Peyer's patch (tissue), 4 donors: ENCODE results near the gene TSPAN12.

Source experiments
- CTCF ChIP-seq, 6 experiments: fragments of 450-650 bp in 4 of 6; fragments of 200-600 bp in 2 of 6; sonication (generic) in 1 of 6; IDR thresholded peaks; one replicate each; pipeline ENCODE4 v1.5.1; 2017 to 2019; ENCODE audit warnings: antibody characterized with exemption in 6 of 6, mild to moderate bottlenecking in 3 of 6, moderate library complexity in 1 of 6
- POLR2A ChIP-seq, 2 donors: fragments of 450-650 bp; IDR thresholded peaks; one replicate each; pipeline ENCODE4 v1.5.1; 2017; ENCODE audit warnings: antibody characterized with exemption in 2 of 2, mild to moderate bottlenecking in 2 of 2, moderate library complexity in 2 of 2

GRCh38 chr7:120898715-120899499, 41.0 kb upstream of the TSPAN12 start:
- TF ChIP-seq CTCF (IDR thresholded peaks at IDR 0.05) (no peak), POLR2A (IDR thresholded peaks at IDR 0.05) (no peak)
